CD4-positive, alpha-beta T cell treated with Interleukin-6 at 100 ng/mL for 8 hours (primary cell): ENCODE results near the gene DNAH11.
"Not testable (repeated sequence)": the region's sequence is repeated elsewhere in the genome, so short reads cannot be mapped to it uniquely, and the experiment has no call there.

Experiments used
- DNase-seq: peaks from one replicate; pipeline ENCODE4 v3.0.0-alpha.2; 2020; ENCODE audit warnings: mixed read lengths, low spot score

The DNAH11 gene

GRCh38 chr7:21717323-21717722 lies 174.5 kb downstream of the DNAH11 start:
- no peak for DNase-seq

GRCh38 chr7:21718391-21718790 lies 175.6 kb downstream of the DNAH11 start:
- DNase-seq, result no peak

- DNase-seq, result no peak
Observed at GRCh38 chr7:21719846-21720245, 177.0 kb downstream of the DNAH11 start.

DNA sequence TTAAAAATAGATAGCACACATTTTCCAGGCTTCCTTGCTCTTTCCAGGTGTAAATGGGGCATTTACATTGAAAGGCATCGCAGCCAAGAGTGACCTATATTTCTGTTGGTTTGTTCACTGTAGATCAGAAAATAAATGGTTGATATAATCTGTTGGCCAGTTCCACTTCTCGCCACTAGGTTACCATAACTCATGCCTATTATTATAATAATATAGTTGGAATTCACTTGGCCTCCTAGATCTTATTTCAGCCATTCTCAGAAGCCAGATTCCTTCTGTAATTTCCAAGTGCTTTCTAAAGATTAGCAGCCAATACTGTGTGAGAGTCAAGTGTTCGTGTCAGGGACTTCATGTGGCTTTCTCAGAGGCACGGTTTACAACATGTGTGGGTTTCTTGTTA lies 179.5 kb downstream of the DNAH11 start:
- DNase-seq, result no peak

GRCh38 chr7:21724562-21724961 lies 181.7 kb downstream of the DNAH11 start:
- no peak for DNase-seq

GRCh38 chr7:21730399-21730798 lies 187.6 kb downstream of the DNAH11 start:
- DNase-seq, result no peak

DNA sequence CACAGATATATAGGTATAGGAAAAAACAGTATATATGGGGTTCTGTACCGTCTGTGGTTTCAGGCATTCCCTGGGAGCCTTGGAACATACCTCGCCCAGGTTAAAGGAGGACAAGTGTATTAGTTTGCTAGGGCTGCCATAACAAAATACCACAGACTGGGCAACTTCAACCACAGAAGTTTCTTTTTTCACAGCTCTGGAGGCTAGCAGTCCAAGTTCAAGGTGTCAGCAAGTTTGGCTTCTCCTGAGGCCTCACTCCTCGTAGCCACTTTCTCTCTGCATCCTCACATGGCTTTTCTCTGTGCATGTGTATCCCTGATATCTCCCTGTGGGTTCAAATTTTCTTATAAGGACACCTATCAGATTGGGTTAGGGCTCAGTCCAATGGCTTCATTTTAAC lies 189.1 kb downstream of the DNAH11 start:
- DNase-seq, result no peak

DNA sequence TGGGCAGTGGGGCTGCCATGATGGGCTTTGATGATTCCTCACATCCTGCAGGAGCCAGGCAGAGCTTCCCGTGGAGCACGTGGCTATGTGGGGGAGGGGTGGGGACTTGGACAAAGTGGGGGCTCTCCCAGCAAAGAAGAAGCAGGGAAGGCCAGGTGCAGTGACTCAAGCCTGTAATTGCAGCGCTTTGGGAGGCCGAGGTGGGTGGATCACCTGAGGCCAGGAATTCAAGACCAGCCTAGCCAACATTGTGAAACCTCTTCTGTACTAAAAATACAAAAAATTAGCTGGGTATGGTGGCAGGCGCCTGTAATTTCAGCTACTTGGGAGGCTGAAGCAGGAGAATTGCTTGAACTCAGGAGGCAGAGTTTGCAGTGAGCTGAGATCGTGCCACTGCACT lies 190.1 kb downstream of the DNAH11 start:
- DNase-seq, result not testable (repeated sequence)

- DNase-seq, result no peak
Observed at GRCh38 chr7:21733837-21734236, 191.0 kb downstream of the DNAH11 start.

- no peak for DNase-seq
Observed at GRCh38 chr7:21743493-21743892, 200.7 kb downstream of the DNAH11 start.

DNA sequence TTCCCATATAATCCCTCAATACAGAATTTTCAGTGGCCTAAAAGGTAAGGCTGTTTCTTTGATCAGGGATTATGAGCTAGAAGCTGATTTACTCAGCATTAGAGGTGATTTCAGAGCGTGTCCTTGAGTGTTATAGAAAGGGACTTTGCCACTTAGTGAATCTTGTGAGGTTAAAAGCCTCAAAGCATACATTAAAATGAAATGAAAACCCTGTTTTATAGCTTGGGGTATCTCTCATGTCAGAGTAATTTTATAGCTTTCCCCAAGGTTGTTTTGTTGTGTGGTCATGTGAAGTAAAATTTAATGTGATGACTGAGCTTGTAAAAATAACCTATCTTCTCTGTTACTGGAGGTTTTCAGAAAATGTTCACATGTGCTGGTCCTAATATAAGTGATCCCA lies 204.1 kb downstream of the DNAH11 start:
- DNase-seq, result no peak

DNA sequence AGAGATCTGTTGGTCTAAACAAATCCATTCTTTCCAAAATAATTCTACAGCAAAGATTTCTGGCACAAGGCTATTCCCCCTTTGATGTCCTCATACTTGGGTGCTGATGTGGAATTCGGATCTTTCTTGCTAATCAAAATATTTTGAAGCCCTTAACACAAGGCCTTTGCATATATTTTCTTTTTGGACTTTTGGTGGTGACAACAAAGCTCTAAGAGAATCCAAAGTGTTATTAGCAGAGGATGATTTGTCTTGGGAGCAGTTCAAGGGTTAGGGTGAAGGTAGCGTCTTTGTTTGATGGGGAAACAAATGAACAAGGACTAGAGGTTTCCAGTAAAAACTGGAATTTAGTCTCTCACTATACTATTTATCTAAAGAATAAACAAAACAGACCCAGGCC lies 205.0 kb downstream of the DNAH11 start:
- DNase-seq, result no peak

GRCh38 chr7:21749378-21749777 lies 206.5 kb downstream of the DNAH11 start:
- no peak for DNase-seq

DNA sequence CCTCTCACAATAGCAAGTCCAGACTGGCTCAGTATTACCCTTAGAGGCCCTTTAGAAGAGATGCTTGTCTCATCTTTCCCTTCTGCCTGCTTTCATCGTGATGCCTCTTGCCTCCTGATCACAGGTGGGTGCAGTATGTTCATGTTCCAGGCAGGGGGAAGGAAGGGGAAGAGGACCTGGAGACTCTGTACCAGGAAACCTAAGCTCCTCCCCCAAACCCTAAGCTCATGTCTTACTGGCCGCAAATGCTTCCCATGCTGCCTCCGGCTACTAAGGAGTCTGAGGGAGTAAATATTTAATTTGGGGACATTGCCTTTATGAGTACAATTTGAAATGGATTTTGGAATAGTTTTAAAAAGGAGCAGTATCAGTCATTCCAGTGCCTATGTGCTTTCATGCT lies 210.2 kb downstream of the DNAH11 start:
- DNase-seq, result no peak

GRCh38 chr7:21754963-21755362 lies 212.1 kb downstream of the DNAH11 start:
- no peak for DNase-seq

DNA sequence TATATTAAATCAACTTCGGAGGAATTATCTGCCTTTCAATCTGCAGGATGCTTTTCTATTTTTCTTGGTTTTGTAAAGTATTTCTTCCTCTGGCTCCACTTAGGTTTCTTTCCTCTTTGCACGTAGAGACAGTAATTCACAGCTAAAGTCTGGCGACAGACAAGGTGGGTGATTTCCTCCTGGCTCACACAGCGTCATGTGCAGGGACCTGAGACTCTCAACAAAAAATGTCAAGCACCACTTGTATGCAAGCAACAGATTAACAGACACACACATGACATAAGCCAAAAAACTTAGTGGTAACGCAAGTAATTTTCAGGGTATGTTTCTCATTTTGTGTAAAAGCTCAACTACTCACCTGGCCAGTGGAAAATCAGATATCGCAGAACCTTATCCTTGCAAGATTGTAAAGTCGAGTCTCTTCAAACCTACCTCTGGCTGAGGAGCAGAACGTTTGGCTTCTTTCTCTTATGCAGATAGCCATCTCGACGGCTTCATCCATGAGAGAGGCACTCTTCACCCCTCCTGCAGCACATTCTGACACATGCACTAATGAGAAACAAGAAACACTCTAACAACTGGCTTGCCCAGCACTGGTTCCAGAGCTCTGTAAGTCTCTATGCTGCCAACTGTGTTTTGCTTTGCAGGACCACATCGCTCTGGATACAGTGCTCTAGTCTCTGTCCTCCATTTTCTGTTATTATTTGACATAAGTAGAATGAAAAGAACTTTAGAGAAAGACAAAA lies 214.9 kb downstream of the DNAH11 start:
- DNase-seq, result no peak

- no peak for DNase-seq
Observed at GRCh38 chr7:21758286-21758685, 215.4 kb downstream of the DNAH11 start.

- no peak for DNase-seq
Observed at GRCh38 chr7:21762469-21762868, 219.6 kb downstream of the DNAH11 start.

DNA sequence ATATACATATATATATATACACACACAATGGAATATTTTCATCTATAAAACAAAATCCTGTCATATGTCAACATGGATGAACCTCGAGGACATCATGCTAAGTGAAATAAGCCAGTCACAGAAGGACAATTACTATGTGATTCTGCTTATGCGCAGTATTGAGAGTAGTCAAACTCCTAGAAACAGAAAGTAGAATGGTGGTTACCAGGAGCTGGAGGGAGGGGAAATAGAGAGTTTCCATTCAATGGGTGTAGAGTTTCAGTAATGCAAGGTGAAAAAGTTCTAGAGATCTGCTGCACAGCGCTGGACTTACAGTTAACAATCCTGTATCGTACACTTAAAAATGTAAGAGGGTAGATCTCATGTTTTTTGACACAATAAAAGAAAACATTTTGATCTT lies 221.0 kb downstream of the DNAH11 start:
- no peak for DNase-seq

GRCh38 chr7:21766218-21766617 lies 223.4 kb downstream of the DNAH11 start:
- DNase-seq, result no peak

DNA sequence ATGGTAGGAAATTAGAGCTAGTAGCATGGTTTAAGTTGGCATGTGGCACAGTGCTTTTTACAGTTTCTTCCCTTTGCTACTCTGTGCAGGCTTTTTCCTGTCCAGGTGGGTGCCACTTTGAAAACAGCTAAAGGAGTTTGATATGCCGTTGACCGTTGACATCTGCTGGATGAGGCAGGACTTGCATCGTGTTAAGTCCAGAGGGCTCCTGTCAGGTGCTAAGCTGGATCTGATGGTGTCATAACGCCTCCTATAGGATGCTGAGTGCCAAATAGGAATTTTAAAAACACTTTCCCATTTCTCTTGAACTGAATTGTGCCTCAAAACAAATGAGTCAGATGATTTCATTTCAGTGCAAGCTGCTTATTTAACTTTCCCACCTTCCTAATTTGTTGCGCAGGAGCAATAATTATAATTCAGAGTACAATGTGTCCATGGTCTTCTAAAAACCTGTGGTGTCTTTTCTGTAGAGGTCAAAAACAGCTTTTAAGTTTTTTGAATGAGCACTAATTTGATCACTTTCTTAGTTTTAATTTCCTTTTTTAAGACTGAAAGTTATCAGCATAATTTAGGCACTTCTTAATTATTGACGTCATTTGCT lies 224.6 kb downstream of the DNAH11 start:
- no peak for DNase-seq

DNA sequence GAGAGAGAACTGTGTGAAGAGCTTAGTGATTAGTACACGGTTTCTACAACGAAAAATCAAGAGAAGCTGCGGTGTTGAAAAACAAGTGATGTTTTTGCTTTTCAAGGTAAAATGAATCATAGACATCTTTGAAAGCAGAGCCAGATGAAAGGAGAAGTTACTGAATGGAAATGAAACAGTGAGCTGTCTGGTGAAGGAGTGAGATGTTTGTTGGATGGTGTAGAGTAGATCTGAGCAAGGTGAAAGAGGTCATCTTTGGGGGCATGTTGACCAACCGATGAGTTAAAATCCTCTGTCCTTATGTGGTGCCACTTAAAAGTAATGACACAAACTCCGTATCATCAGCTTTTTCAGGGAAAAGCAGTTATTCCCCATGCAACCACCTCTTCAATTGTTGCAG lies 225.4 kb downstream of the DNAH11 start:
- no peak for DNase-seq

- DNase-seq, result no peak
Observed at GRCh38 chr7:21771266-21771665, 228.4 kb downstream of the DNAH11 start.
